AG09309 (cell line): ENCODE results near the gene PLPPR1.

Experiments
- DNase-seq: peaks from one replicate; pipeline ENCODE4 v3.0.0-alpha.2; 2010; ENCODE audit warnings: low read depth
- H3K4me3 ChIP-seq: 2 replicates; pipeline ENCODE4 v1.5.1; 2011; ENCODE audit warnings: mild to moderate bottlenecking, low read depth, low read length, moderate library complexity; ENCODE audit not compliant: control insufficient read depth
- CTCF ChIP-seq: IDR thresholded peaks from 2 replicates; pipeline ENCODE4 v1.5.1; 2011; ENCODE audit warnings: mild to moderate bottlenecking, low read depth, low read length, inconsistent platforms; ENCODE audit not compliant: insufficient read depth, control insufficient read depth; ENCODE audit errors: missing control alignments

The PLPPR1 gene

GRCh38 chr9:101354765-101355708, 326.5 kb downstream of the PLPPR1 start:
- no peak for DNase-seq
- H3K4me3 ChIP-seq = no peak overlapping the region
- no peak for TF ChIP-seq CTCF

- no peak for TF ChIP-seq CTCF
- no peak overlapping the region for H3K4me3 ChIP-seq
- DNase-seq = no peak
These were observed 328.1 kb downstream of the PLPPR1 start for GRCh38 chr9:101356619-101357018.

- TF ChIP-seq CTCF = no peak
- DNase-seq = no peak
- no peak overlapping the region for H3K4me3 ChIP-seq
These were observed 331.2 kb downstream of the PLPPR1 start for GRCh38 chr9:101359679-101360078.

- no peak overlapping the region for H3K4me3 ChIP-seq
- TF ChIP-seq CTCF = no peak
- no peak for DNase-seq
These were observed 332.1 kb downstream of the PLPPR1 start for GRCh38 chr9:101360647-101361046.

GRCh38 chr9:101362450-101362849, 333.9 kb downstream of the PLPPR1 start:
- TF ChIP-seq CTCF = no peak
- DNase-seq = no peak
- H3K4me3 ChIP-seq = no peak overlapping the region

GRCh38 chr9:101365181-101365580, 336.7 kb downstream of the PLPPR1 start:
- peak; percentile 18 for DNase-seq
- no peak overlapping the region for H3K4me3 ChIP-seq
- TF ChIP-seq CTCF = no peak
